GM12891 (cell line): ENCODE data around the gene NRIP2.

Experiments used
- DNase-seq: peaks from one replicate; pipeline ENCODE4 v3.0.0; 2011; ENCODE audit warnings: low spot score; ENCODE audit not compliant: insufficient read length
- FAIRE-seq: peaks from 2 replicates; lab custom pipeline; 2011; peaks lifted over from hg19 to GRCh38; lab: Jason Lieb, UNC
- PAX5 ChIP-seq: IDR thresholded peaks from 2 replicates; pipeline ENCODE4 v1.6.1; 2011; ENCODE audit warnings: low read length, moderate library complexity, mild to moderate bottlenecking; ENCODE audit not compliant: insufficient read depth, severe bottlenecking
- POLR2A ChIP-seq: IDR thresholded peaks from 2 replicates; pipeline ENCODE4 v1.6.1; 2011; ENCODE audit warnings: low read depth, low read length, control low read depth
- POLR2AphosphoS5 ChIP-seq: IDR thresholded peaks from 2 replicates; pipeline ENCODE4 v1.6.1; 2011; ENCODE audit warnings: low read depth, low read length, control low read depth
- POU2F2 ChIP-seq: IDR thresholded peaks from 2 replicates; pipeline ENCODE4 v1.6.1; 2011; ENCODE audit warnings: low read depth, mild to moderate bottlenecking, control low read depth, low read length, moderate library complexity
- SPI1 ChIP-seq: IDR thresholded peaks from 2 replicates; pipeline ENCODE4 v1.6.1; 2011; ENCODE audit warnings: low read depth, low read length, control low read depth
- TAF1 ChIP-seq: IDR thresholded peaks from 2 replicates; pipeline ENCODE4 v1.6.1; 2011; ENCODE audit warnings: low read depth, low read length, control low read depth

NRIP2 gene

GRCh38 chr12:2795291-2796186 lies 39.3 kb downstream of the NRIP2 start:
- DNase-seq (peak; percentile 94), FAIRE-seq (peak; percentile 90)
- TF ChIP-seq PAX5 (no peak), POLR2A (no peak), TAF1 (no peak), POU2F2 (no peak), POLR2AphosphoS5 (no peak), SPI1 (no peak)

- FAIRE-seq, result peak; percentile 71
- peak; percentile 96 for DNase-seq
- TF ChIP-seq POLR2A (no peak), POLR2AphosphoS5 (no peak), PAX5 (no peak), SPI1 (no peak), TAF1 (no peak), POU2F2 (no peak)
Observed at GRCh38 chr12:2794736-2795289, 40.0 kb downstream of the NRIP2 start, which contains the start of gene FKBP4. FKBP4 (plus strand) TSS chr12:2794970; CDS start chr12:2795140, 170 bp downstream.

GRCh38 chr12:2794191-2794735 lies 40.6 kb downstream of the NRIP2 start:
- peak; percentile 35 for FAIRE-seq

DNA sequence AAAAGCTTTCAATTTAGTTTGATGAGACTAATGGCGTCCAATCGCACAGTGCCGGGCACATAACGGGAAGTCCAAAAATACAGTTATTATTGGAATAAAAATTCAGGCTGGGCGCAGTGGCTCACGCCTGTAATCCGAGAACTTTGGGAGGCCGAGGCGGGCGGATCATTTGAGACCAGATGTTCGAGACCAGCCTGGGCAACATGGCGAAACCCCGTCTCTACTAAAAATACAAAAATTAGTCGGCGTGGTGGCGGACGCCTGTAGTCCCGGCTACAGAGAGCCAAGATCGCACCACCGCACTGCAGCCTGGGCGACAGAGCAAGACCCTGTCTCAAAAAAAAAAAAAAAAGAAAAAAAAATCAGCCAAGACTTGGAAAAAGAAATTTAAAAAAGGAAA lies 41.3 kb downstream of the NRIP2 start:
- no peak for FAIRE-seq
- DNase-seq, result no peak
- TF ChIP-seq POU2F2 (no peak), TAF1 (no peak), PAX5 (no peak), SPI1 (no peak), POLR2AphosphoS5 (no peak), POLR2A (no peak)

More at GRCh38 chr12:2794191-2794735, 40.6 kb downstream of the NRIP2 start:
- TF ChIP-seq POLR2A (no peak), POU2F2 (no peak), TAF1 (no peak), POLR2AphosphoS5 (no peak), PAX5 (no peak), SPI1 (no peak)
- DNase-seq, result peak; percentile 32

DNA sequence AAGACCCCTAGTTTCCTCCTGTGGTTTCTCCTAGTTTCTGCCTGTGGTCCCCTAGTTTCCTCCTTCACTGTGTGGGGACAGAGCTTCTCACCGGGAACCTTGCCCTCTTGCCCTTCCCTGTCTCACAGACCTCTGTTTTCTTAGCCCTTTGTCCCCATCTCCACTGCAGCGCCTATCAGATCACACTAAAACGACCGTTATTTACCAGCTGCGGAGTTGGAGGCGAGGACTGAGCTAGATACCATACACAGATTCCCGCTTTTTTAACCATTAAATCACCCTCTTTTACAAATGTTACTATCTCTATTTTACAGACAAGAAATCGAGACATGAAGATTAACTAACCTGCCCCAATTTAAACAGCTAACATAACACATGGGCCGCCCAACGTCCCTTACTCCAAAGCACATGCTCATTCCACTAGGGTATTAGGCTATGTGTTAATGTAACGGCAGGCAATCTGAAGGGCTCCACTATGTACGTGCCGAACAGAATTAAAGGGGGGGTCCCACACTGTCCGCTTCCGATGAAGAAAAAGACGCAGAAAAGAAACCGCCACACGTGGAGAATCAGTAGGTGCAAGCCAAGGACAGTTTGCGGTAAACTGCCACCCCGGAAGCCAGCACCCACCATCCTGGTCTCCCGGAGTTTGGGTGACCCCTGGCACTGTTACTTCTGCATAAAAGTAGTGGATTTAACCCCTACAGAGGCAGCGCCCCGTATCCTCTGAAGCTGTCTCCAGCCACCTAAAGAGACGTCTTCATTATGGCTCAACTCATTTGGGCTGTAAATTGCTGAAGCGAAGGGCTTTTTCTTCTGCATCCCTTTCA lies 41.9 kb downstream of the NRIP2 start:
- no peak for DNase-seq
- FAIRE-seq, result no peak
- TF ChIP-seq TAF1 (no peak), POLR2AphosphoS5 (no peak), SPI1 (no peak), POU2F2 (no peak), PAX5 (no peak), POLR2A (no peak)

- TF ChIP-seq TAF1 (no peak), PAX5 (no peak), POLR2AphosphoS5 (no peak), SPI1 (no peak), POU2F2 (no peak), POLR2A (no peak)
- DNase-seq, result no peak
- no peak for FAIRE-seq
Observed at GRCh38 chr12:2791089-2791488, 43.7 kb downstream of the NRIP2 start.

DNA sequence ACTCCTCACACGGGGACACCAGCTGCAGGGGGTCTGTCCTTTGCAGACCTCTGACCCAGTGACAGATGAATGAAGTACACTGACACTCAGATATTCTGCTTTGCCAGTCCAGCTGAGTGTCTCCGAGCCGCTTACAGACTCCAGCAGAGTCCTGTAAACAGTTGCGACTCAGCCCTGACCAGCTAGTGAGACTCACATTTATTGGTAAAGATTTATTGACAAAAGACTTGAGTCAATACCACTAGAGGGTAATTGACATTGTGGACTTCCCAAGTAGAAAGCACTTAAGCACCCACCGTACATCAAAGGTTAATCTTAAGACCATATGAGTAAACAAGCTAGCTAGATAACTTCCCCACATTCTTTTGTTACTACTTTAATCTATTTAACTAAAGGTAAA lies 49.8 kb downstream of the NRIP2 start:
- TF ChIP-seq POLR2AphosphoS5 (no peak), SPI1 (no peak), PAX5 (no peak), POU2F2 (no peak)
- FAIRE-seq (no peak), DNase-seq (no peak)

DNA sequence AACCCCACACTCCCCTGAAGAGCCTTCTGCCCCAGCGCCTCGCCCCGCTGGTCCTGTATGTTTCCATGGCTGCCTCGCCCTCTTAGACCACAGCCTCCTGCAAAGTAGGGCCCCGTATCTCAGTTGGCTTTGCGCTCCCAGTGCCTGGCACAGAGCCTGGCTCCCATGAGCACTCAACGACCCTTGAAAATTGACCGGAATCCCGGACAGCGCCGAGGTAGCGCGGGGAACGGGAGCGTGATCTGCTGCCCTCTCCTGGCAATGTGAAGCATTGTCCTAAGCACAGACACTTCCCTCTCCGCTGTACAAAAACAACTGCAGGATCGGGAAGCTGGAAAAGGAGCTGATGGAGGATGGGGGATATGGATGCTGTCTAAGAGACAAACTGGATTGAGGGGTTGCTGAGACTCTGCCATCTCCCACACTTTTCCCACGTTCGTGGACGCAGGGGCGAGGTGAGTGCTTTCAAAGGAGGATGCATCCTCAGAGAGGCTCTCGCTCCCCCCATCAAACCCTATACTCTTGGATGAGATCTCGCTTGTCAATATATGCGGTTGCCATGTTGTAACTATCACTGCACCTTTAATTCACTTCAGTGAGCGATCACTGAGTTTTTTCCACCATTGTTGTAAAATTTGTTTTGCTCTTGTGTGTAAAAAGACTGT lies 50.8 kb downstream of the NRIP2 start:
- FAIRE-seq, result peak; percentile 89
- TF ChIP-seq POLR2AphosphoS5, result no peak
- TF ChIP-seq SPI1, result peak; percentile 26; the same call in 1 of the 2 replicates
- DNase-seq, result peak; percentile 42

- DNase-seq (no peak), FAIRE-seq (no peak)
- TF ChIP-seq SPI1, result no peak
Observed at GRCh38 chr12:2779281-2779680, 55.6 kb downstream of the NRIP2 start.
